PFSK-1 (cell line): Measurements from ENCODE around the gene CTDSP2.

Experiments
- FOXP2 ChIP-seq: optimal IDR thresholded peaks from 2 replicates; pipeline ENCODE3; 2011; ENCODE audit warnings: borderline replicate concordance, control low read depth, inconsistent platforms; ENCODE audit not compliant: insufficient read depth; ENCODE audit errors: extremely low read length, extremely low read depth
- POLR2AphosphoS5 ChIP-seq: IDR thresholded peaks from 2 replicates; pipeline ENCODE4 v1.6.1; 2012; ENCODE audit warnings: low read depth, mild to moderate bottlenecking, control low read depth, low read length, moderate library complexity
- REST ChIP-seq, 2 experiments: IDR thresholded peaks; 2 replicates each; pipeline versions ENCODE4 v1.6.1 to v1.8.0; 2011 to 2012; ENCODE audit warnings: low read depth in 2 of 2, low read length in 2 of 2, control low read depth in 1 of 2, inconsistent platforms in 1 of 2, mild to moderate bottlenecking in 1 of 2, moderate library complexity in 1 of 2; ENCODE audit not compliant: insufficient read depth in 1 of 2
- SIN3A ChIP-seq: IDR thresholded peaks from 2 replicates; pipeline ENCODE4 v1.6.1; 2012; ENCODE audit warnings: mild to moderate bottlenecking, low read length, moderate library complexity, borderline replicate concordance; ENCODE audit not compliant: insufficient read depth
- TAF1 ChIP-seq: IDR thresholded peaks from 2 replicates; pipeline ENCODE4 v1.6.1; 2012; ENCODE audit warnings: low read length, control low read depth, borderline replicate concordance; ENCODE audit not compliant: insufficient read depth

The CTDSP2 gene

GRCh38 chr12:57869927-57870318 is 23.4 kb upstream of the CTDSP2 start:
- TF ChIP-seq SIN3A (no peak), FOXP2 (no peak), REST (IDR thresholded peaks at IDR 0.05; ENCODE audit: insufficient read depth in 1 of 2, low read depth in 2 of 2, low read length in 2 of 2) (no peak), POLR2AphosphoS5 (no peak), TAF1 (no peak)

DNA sequence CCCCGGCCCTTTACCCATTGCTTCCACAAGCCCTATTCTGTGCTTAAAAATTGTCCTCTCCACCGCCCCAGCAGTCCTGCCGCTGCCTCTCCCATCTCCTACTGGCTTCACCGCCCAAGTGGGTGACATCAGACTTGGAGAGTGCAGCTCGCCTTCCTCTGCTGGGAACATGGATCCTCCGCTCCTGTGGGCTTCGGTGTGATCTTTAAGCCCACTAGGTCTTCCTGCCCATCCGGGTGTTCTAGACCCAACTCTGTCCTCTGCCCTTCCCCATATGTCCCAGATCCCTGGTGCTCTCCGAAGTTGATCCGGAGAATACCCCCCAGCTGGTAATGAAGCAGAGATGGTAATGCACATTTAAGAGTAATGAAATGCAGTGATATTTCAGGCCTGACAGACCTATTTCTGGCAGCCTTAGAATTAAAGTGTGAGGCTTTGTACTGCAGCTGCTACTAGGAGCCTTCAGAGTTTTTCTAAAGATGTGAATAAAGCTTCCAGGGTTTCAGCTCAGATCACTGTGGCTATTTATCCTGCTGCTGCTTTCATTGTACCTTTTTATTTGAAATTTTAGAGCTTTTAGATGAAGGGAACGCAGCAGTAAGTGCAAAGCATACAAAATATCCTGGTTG is 22.9 kb upstream of the CTDSP2 start:
- TF ChIP-seq TAF1: no peak
- no peak for TF ChIP-seq FOXP2
- TF ChIP-seq POLR2AphosphoS5: no peak
- TF ChIP-seq SIN3A: no peak

GRCh38 chr12:57868851-57869268 is 22.3 kb upstream of the CTDSP2 start:
- TF ChIP-seq TAF1 (no peak), SIN3A (no peak), POLR2AphosphoS5 (no peak), FOXP2 (no peak), REST (IDR thresholded peaks at IDR 0.05; ENCODE audit: insufficient read depth in 1 of 2, low read depth in 2 of 2, low read length in 2 of 2) (no peak)

DNA sequence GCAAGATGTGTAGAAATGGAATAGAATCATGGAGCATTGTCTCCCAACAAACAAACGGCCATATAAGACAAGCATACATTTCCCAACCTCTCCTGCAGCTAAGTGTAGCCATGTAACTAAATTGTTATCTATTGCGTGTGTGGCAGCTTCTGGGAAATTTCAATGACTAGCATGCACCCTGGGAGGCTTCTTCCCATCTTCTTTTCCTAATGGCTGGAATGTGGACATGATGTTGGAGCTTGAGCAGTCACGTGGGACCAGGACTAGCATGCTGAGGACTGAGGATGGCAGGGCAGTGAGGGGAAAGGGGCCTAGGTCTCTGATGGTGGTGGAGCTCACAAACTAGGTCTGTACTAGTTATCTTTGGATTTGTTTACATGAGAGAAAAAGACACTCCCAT is 21.7 kb upstream of the CTDSP2 start:
- TF ChIP-seq TAF1: no peak
- no peak for TF ChIP-seq POLR2AphosphoS5
- TF ChIP-seq FOXP2: no peak
- no peak for TF ChIP-seq SIN3A
- no peak for TF ChIP-seq REST (IDR thresholded peaks at IDR 0.05; ENCODE audit: insufficient read depth in 1 of 2, low read depth in 2 of 2, low read length in 2 of 2)

- TF ChIP-seq TAF1: no peak
- no peak for TF ChIP-seq FOXP2
Measured at GRCh38 chr12:57866308-57867019, 19.9 kb upstream of the CTDSP2 start.

DNA sequence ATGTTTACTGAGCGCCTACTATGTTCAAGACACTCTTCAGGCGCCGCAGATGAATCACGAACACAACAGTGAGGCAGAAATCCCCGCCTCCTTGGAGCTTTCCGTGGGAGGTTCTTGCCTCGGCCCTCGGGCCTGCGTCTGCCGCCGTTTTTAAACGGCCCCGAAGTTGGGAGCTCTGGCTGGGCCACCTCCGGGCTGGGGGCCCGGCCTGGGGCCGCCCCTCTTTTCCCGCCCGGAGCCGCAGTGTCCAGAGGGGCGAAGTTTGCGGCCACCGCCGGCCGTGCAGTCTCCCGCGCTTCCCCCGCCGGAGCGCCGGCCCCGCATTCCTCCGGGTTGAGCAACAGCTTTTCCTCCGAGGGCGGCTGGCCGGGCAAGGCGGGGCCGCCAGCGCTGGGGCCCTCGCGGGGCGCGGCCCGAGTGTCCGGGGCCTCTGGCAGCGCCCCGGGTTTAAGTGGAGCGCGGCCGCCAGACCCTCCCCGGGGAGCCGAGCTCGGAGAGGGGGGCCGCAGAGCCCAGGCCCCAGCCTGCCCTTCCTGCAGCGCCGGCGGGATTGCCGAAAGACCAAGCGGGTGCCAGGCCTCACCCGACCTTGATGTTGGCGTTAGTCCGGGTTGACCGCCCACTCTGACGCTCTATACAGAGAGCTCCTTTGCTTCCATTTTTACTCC is 18.7 kb upstream of the CTDSP2 start:
- TF ChIP-seq TAF1 (no peak), SIN3A (no peak), FOXP2 (no peak), POLR2AphosphoS5 (peak; percentile 61), REST (IDR thresholded peaks at IDR 0.05; ENCODE audit: insufficient read depth in 1 of 2, low read depth in 2 of 2, low read length in 2 of 2) (no peak)
